ENCODE results near the gene CRACDL.

- TF ChIP-seq CTCF (IDR thresholded peaks at IDR 0.05) (no peak), EZH2 (IDR thresholded peaks at IDR 0.05; ENCODE audit: borderline replicate concordance, insufficient read depth, low read depth, low read length, poor library complexity, severe bottlenecking) (no peak)
Measured at GRCh38 chr2:98805412-98806171, 130.4 kb downstream of the CRACDL start.

Measured in B cell (primary cell).